SIG-M5 treated with dmso at 0.1 percent for 504 hours (cell line): Measurements from ENCODE around the gene HS3ST5.

Source experiments
- DNase-seq: peaks from one replicate; lab custom pipeline; 2025; ENCODE audit not compliant: unreplicated experiment; lab: John Stamatoyannopoulos, UW

HS3ST5 gene

DNA sequence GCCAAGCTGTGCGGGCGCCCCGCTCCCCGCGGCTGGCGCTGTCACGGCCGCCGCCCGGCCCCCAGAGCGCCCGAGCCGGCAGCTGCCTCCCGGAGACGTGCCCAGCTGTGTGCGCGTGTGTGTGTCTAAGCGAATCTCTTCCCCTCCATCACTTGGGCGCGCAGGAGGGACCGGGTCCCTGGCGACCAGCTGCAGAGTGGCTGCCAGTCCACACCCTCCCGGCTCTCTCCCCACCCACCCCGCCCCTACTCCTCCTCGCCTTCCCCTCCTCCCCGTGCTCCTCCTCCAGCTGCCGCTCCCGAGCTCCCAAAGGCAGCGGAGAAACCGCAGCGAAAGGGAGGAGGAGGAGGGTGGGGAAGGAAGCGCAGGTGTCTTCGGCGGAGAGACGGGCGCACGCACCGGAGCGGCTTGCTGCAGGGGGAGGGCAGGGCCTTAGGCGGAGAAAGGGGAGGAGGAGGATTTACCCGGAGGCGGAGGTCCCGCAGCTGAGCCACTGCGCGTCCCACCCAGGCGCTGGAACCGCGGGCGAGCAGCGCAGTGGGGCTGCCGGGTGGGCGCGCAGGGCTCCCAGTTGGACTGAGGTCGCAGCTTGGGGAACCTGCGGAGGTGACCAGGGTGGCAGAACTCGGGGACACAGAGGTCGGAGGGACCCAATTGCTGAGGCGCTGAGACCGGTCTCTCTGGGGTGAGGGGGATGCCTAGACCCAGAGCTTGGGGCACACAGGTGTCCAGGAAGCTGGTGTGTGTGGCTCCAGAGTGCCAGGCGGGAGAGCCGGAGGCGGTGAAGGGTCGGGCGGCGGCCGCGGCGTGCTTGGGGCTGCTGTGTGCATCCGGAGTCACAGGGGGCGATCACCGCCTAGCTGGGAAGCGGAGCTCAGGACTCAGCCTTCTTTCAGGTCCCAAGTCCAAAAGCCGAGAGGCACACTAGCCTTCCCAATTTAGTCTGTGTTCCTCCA, at the start of gene HS3ST5:
TSS of gene HS3ST5 (minus strand) at position 198 of the 956 bp plus-strand sequence. CDS start 280,178 bp downstream, outside the sequence.
- no peak for DNase-seq

- DNase-seq, result no peak
These were observed 47.4 kb upstream of the HS3ST5 start for GRCh38 chr6:114390176-114390575.

DNA sequence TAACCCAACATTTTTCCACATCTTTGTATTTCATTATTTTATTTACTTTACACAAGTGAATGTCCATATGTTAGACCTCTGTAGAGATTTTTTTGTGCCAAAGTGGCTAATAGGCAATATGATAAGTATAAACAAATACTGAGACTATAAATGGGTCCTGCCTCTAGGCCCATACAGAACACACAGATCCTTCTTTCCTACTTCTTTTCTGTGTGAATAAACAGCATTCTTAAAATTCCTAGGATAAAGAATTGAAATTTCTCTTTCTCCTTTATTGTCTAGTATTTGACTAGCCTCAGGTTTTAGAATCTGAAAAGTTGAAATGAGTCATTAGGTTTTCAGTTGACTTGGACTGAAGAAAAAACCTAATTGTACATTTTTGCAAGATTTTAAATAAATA, 46.3 kb upstream of the HS3ST5 start:
- no peak for DNase-seq

DNA sequence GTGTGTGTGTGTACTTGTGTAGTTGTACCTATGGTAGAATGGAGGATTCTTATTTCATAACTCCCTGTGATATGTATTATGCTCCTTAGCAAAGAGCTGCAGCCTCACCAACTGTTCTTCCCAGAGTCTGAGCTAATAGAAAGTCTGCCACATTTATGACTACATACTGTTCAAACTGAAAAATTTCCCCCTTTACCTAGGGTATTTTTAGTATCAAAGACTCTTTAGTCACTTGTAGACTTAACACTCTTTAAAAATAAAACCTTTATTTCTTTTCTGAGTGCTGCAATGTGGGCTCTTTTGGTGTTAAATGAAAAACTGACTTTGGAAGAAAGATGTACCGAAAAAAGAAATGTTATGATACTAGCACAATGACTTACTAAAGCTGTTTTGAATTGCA, 39.6 kb upstream of the HS3ST5 start:
- DNase-seq, result no peak

DNA sequence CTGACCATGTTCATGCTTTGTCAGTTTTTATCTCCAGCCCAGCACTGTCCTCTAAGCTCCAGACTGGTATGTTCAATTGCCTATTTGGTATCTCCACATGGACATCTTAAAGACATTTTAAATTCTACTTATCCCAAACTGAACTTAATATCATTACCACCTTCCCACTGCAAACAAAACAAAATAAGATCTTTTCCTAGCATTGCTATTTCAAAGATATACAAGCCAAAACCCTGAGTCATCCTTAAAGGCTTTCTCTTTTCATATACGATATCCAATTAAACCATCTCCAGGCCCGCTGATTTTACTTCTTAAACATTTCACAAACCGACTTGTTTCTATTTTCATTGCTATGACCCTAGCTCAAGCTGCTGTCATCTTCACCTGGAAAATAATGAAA, 35.1 kb upstream of the HS3ST5 start:
- DNase-seq, result no peak

- no peak for DNase-seq
These were observed 33.9 kb upstream of the HS3ST5 start for GRCh38 chr6:114376611-114377175.

- DNase-seq, result no peak
These were observed 32.8 kb upstream of the HS3ST5 start for GRCh38 chr6:114375541-114376192.

- no peak for DNase-seq
These were observed 24.6 kb upstream of the HS3ST5 start for GRCh38 chr6:114367315-114367961.

DNA sequence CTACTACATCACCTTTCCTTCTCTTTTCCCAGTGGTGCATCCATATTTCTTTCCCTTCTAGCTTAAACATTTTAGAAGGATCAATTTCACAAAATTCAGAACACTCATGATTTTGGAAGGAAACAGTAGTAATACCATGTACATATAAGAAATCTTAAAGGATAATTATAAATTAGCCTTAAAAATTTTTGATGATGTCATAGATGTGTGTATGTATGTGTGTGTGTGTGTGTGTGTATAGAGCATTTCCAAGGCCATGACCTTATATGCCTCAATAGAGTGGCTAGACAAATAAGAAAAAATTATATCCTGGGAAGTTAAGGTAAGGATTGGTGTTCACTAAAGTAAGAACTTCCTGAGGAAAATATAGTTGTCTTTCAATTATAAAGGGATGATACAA, 24.1 kb upstream of the HS3ST5 start:
- no peak for DNase-seq

GRCh38 chr6:114364301-114364700, 21.5 kb upstream of the HS3ST5 start:
- DNase-seq, result no peak

- no peak for DNase-seq
These were observed 20.1 kb upstream of the HS3ST5 start for GRCh38 chr6:114362957-114363356.

DNA sequence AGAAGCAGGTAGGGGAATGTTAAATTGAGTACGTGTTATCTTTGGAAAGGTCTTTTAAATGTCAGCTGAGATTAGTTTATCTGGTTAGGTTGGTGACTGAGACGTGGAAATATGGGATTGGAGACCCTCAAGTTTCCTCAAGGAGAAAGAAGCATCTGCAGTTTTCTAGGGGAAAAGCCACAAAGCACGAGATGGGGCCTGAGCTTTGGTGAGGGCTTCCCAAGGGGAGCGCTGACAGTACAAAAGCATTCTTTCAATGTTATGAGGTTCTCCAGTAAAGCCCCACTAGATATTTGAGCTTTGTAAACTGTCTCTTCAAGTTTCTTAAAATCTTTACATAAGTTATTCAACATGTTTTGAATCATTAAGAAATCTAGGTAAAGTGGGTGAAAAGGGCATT, 19.6 kb upstream of the HS3ST5 start:
- no peak for DNase-seq

- DNase-seq, result no peak
These were observed 18.2 kb upstream of the HS3ST5 start for GRCh38 chr6:114361036-114361435.

GRCh38 chr6:114355300-114355699, 12.5 kb upstream of the HS3ST5 start:
- DNase-seq, result no peak

DNA sequence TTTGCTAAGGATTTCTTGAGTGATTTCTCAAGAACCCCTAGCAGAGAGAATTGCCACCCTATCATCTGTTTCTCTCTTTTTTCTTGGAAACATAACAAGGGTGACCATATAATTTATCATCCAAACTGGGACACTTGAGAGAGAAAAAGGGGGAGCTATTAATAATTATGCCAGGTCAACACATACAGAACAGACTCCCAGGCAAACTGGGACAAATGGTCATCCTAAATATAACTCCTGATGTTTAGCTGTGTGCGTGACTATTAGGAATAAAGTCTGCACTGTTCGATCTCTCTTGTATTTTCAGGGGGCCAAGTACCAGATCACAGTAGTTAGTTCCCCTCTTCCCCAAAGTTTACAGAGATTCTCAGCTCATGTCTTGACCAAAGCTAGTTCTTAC, 11.7 kb upstream of the HS3ST5 start:
- DNase-seq, result no peak

DNA sequence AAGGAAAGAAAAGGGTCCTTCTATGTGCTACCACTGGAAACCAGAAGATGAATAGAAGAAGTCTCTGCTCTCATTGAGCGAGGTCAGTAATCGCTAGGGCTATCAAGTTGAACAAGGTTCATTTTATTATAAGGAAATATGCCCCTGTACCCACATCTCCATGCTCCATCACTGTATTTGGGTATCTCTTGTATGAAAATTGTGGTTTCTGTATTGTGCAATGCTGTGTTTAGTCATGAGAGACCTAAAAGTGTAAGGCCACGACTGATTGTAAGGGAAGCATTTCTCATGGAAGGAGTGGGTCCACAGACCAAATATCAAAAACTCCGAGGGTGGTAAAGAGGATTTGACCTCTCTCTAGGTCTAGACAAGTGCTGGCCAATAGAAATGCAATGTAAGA, 3.6 kb upstream of the HS3ST5 start:
- no peak for DNase-seq

DNA sequence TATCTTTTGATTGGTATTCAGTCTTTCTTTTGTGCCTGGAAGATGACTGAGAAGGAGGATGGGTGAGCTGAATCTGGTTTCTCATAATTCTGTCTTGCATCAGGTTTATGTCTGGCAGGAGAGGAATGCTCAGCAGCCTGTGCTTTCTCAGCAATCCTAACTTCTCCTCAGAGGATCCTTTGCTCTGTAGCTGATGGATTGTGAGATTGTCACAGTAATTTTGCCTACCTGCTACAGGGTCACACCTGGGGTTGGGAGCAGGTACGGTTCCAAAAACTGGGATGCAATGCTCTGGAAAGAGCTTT, 2.1 kb upstream of the HS3ST5 start:
- no peak for DNase-seq

GRCh38 chr6:114344246-114344970, 1.6 kb upstream of the HS3ST5 start:
- DNase-seq, result no peak

- no peak for DNase-seq
These were observed 940 bp upstream of the HS3ST5 start for GRCh38 chr6:114343782-114344144.

GRCh38 chr6:114342086-114342825, 567 bp downstream of the HS3ST5 start:
- no peak for DNase-seq
